ENCODE data around the gene FGF6.

Gene FGF6

GRCh38 chr12:4446335-4446734, 720 bp upstream of the FGF6 start:
- no peak for DNase-seq

DNA sequence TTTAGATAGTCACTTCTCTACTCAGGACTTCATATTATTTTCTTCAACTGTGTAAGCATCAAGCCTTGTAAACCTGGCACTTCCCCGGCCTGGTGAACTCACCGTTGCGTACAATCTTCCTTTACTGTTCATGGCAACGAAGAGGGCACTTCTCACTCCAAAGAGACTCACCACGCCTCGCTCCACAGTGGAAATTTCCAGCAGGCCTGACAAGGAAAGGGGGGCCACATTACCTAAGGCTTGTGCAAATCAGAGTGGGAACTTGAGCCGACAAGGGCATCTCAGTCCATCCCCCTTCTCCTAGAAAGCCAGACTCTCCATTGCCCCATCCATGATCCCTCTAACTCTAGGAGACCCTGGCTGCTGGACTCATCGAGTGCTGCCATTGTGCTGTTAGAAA, 1.6 kb downstream of the FGF6 start:
- DNase-seq: no peak

GRCh38 chr12:4443616-4444015, 2.0 kb downstream of the FGF6 start:
- DNase-seq: no peak

- DNase-seq: no peak
Observed at GRCh38 chr12:4441355-4442335, 4.0 kb downstream of the FGF6 start.

DNA sequence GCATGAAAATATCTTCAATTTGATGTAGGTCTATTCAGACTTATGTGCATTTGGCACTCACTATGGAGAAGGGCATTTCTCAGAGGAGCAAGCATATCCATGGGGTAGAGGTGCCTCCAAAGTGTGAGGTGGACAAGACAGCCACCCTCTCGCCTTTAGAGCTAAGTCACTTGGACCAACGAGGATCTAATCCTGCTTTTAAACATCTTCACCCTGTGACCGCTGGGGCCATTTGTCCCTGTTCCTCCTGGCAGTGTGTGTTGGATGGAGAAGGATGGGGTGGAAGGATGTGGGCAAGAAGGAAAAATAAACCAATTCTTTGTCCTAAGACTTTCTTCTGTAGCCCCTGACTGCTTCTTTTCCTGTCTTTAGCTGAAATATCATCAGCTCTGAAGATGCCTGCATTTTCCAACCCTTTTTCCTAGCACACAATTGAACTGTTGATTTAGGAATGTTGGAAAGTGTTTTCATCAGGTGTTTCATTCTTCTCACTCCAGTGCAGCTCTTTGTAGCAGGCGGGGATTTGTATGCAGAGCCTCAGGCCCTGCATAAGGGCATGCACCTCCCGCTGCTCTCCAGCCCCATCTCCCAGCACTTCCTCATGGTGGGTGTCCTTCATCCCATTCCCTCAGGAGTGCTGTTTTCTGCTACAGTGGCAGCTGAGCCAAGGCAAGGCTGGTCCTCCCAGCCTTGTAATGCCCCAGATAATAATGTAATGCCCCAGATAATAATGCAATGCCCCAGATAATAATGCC, 5.3 kb downstream of the FGF6 start:
- no peak for DNase-seq

GRCh38 chr12:4439736-4440135, 5.9 kb downstream of the FGF6 start:
- DNase-seq: no peak

DNA sequence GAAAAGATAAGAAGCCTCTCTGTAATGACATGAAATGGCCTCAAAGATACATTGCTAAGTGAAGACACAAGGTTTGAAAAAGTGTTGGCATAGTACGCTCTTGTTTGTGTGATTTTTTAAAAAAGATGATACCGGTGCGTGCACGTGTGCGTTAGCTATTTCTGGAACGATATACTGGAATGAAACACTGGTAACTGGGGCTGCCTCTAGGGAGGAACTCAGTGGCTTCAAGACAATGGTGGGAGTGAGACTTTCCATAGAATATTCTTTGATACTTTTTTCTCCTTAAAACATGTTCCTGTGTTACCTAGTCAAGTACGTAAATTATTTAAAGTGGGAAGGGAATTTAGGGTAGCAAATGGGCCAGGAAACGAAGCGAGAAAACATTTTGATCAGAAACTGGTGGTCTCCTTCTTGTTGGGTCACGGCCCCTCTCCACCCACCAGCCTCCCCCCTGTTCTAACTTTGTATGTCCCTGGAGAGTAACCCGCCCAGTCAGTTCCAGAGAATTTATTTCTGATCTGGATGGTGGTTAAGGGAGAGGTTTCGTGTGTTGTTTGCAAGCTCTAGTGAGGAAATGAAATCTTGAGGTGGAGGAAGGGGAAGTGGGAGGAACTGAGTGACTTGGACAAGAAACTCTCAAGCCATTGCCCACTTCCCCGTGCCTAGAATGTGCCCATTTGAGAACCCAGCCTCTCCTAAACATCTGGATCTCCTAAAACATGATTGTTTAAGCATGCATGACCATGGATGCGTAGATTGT, 6.6 kb downstream of the FGF6 start:
- no peak for DNase-seq

DNA sequence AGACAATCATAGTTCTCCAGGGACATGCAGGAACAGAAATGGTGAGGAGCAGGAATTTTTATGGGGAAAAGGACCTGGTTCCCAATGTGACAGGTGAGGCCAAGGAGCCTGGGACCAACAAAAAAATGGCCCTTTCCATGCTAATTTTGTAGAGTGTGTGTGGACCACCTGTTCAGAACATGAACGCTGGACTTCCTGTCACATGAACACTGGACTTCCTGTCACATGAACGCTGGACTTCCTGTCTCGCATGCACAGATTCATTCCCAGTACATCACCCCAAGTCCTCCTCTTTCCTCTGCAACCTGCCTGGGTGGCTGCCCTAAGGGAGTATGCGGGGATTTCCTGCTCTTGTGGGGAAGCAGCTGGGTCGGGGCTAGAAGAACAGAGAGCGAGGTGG, 10.1 kb downstream of the FGF6 start:
- DNase-seq: no peak

GRCh38 chr12:4434706-4435425, 10.7 kb downstream of the FGF6 start:
- DNase-seq: no peak

DNA sequence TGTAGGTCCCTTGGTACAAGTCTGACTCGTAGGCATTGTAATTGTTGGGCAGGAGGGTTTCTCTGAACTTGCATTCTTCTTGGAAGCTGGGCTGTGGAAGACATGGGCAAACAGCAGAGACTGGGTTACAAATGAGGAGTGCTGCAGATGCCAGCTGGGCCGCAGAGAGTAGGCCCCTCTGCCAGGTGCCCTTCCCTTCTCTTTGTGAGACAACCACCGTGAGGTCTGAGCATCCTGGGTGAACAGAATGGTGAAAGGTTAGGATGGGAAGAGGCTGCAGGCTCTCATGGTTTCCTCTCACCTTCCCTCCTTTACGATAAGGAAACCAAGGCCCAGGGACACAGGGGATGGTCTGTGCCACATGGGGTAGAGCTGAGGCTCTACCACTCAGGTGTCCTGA, 11.3 kb downstream of the FGF6 start:
- DNase-seq: no peak

DNA sequence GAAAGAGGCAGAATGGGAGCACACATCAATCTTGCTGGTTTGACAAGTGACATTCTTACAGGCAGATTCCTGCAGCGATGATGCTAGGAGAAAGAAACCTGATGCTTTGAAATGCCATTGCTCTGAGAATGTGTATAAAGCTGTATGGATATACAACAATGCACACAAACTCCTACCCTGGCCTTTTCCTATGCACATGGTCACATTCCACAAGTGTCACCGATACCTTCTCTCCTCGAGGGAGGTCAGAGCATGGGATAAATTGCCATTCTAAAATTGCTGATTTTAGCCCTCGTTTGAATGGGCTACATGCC, 11.9 kb downstream of the FGF6 start:
- DNase-seq: no peak

DNA sequence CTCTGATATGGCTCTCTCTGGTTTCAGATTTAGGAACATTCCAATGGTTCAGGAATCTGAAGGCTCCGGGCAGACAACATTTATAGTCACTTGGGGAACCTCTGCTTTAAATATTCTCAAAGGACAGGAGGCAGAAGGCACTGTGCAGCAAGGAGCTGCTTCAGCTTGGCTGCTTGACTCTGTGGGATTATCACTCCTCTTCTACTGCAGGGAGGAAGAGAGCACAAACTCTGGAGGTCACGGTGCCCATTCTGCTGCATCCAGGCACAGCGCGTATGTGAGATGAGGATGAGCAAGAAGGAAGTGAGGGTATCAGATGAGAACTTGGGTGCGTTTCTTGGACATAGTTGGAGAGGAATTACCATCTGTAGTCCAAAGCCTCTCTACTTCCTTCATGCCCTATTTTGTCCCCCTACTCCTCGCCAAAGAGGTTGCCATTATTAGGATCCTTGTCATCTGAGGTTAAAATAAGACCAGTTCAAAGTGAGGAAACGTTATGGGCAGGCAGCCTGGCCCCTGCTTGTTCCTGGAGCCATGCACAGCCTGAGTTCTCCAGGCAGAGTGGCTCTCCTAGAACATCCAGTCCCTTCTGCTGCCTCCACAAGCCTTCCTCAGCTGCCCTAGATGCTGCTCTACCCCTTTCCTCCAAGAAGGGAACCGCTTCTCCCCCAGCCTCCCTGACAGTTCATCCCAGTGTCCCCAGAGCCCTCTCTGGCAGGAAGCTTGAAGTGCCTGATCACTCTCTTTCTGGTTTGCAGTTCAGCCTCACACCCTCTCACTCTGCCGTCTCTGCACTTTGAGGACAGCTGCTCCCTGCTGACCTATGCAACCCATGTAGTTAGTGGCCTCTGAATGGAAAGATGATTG, 12.5 kb downstream of the FGF6 start:
- no peak for DNase-seq

DNA sequence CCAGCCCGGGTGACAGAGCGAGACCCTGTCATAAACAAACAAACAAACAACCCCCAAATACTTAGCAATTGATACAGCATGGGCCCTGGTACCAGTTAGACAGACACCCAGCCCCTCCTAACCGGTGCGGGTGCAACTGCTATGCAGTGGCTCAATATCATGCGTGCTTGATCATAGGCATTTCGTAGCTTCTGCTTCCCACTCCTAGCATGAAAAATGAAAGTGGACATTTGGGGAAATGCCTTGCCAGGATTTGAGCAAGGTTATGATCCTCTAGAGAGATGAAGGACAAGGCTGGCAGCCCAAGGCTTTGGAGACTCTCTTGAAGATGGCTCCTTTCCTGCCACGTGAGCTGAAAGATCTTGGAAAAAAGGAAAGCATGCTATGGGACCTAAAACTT, 13.7 kb downstream of the FGF6 start:
- no peak for DNase-seq

DNA sequence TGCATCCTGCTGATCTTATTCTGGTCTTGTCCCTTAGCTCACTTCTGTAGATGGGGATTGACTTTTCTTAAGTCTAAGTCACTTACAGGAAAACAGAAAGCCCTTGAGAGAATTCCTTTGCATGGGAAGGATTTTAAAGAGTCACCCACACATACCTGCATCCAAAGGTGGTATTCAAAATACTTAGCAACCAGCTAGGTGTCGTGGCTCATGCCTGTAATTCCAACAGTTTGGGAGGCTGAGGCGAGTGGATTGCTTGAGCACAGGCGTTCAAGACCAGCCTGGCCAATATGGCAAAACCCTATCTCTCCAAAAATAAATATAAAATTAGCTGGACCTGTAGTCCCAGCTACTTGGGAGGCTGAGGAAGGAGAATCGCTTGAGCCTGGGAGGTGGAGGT, 14.2 kb downstream of the FGF6 start:
- no peak for DNase-seq

DNA sequence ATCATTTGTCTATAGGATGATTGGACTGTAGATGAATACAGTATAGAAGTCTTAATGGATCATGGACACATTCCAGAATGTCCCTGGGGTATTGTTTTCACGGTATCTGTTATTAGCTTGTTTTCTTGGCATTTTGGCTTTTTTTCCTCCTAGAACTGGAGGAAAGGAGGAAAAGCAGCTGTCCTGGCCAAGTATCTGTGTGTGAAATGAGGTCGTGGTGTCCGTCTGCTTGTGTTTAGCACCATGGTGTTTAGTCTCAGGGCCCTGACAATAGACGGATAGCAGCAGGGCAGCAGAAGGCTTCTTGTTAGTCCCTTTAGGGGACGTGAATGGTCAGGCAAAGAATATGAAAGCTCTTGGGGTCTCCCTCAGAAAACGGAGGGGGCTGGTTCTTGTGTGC, 21.2 kb downstream of the FGF6 start:
- DNase-seq: no peak

DNA sequence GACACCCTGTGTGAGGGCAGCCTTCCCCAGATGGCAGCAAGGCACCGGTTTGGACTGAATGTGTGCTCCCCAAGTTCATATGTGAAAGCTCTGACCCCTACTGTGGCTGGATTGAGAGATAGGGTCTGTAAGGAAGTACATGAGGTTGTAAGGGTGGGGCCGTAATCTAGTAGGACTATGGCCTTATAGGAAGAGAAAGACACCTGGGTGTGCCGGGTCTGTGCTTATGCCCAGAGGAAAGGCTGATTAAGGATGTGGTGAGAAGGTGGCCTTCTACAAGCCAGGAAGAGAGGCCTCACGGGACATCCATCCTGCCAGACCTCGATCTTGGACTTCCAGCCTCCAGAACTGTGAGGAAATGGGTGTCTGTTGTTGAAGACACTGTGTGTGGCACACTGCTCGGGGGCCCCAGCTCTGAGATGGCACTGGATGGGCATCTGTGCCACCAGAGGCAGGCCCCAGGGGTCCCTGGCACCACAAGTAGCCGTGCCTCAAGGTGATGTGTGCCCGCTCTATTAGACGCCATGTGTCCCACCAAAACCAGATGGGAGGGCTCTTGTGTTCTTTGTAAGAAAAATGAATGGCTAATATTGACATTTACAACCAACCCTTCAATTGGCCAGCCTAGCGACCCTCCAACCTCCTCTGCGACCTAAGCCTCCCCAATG, 22.0 kb downstream of the FGF6 start:
- no peak for DNase-seq

DNA sequence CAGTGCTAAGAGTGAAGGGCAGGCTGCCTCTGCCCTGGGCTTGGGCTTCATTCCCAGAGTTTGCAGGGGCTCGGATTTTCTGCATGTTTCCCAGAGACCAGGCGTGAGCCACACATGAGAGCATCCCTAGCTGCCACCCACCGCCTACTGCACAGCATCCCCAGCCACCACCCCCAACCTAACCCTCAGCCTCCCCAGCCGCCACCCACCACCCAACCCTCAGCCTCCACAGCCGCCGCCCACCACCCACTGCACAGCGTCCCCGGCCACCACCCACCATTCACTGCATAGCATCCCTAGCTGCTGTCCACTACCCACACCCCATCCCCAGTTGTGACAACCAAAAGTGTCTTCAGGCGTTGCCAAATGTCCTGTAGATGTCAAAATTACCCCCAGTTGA, 22.6 kb downstream of the FGF6 start:
- no peak for DNase-seq

DNA sequence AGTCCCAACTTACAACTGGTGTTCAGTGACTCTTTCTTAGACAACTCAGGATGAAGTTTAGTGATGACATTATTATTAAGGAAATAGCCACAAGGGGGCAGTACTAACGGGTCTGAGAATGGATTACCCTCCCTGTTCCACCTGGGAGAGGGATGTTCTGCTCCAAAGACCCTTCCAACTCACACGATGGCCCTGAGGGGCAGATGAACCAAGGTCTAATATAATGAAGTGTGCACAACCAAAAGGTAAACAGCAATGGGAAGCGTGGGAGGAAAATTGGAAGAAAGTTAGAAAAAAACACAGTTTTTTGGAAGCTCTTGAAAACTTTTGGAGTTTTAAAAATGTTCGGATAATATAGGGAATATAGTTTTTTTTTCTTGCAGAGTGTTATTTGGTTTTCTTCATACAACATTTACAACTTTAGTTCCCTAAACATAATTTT, 24.0 kb downstream of the FGF6 start:
- peak; percentile 23 for DNase-seq

DNA sequence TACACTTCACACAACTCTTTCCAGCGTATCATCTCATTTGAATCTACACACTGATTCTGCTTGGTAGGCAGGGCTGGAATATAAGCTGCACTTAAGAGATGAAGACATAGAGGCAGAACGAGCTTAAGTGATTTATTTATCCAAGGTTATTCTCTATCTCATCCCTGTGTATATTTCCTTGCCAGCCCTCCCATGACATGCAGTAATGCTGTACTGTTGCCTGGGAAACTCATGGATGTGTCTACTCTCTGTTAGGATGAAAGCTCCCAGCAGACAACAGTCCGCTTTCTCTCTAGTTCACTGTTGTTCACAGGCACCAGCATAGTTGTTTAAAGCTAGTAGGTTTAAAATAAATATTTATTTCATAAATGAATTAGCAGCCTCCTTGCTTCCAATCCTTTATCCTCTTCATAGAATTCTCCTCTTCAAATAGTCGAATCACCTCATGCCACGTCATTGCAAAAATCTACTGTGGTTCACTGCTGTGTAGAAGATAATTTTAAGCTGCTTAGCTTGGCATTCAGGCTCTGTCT, 25.4 kb downstream of the FGF6 start:
- DNase-seq: no peak

DNA sequence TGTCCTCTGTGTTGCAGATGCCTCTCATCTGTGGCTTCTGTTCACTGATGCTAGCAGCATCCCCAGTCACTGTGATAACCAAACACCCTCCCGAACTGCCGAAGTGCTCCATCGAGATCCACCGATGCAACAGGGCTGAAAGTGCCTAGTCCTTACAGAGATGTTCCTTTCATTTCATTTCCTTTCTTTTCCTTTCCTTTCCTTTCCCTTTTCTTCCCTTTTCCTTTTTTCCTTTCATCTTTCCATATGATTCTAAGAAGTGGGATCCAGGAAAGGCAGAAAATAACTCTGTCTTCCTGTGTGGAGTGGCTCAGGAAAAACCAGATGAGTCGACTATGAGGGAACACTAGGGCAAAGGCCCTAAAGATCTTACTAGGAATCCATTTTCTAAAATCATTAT, 26.7 kb downstream of the FGF6 start:
- DNase-seq: no peak

DNA sequence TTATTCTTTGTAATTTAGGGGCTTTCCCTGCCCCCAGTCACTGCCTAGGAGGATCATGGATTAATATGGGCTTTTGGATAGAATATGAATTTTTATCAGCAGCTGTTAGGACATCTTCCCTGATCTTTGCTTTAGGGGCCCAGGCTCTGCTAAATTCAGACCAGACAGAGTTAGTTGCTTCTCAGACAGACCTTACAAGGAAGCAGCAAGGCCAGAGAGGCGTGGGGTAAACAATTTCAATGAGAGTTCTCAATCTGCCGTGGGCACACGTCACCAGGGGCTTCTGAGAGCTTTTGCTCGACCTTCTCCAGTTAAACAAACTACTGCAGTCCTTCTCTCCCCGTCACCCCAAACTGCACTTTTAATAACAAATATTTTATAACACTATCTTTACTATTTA, 27.7 kb downstream of the FGF6 start:
- DNase-seq: no peak
